GM18526 (cell line): ENCODE measurements around the gene SRRM5.

Source experiments
- POLR2A ChIP-seq: IDR thresholded peaks from 3 replicates; pipeline ENCODE4 v1.6.1; 2011; ENCODE audit not compliant: insufficient read length; ENCODE audit errors: extremely low read depth

Gene SRRM5

DNA sequence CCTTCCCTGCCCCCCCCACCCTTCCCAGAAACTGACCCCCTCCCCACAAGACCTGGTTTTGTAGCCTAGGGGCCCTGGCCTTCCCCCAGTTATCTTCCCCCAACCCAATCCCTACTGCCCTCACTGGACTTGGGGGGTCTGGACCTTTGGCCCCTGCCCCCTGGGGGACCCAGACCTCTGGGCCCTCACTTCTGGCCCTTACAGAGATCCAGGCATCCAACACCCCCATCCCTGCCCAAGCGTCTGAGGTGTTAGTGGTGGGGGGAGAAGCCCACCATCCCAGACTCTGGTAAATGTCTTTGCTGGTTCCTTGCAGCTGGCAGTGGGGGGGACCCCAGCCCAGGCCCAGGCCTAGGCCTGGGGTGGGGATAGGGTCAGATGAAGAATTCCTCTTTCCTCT, 11.1 kb downstream of the SRRM5 start:
- TF ChIP-seq POLR2A: no peak

DNA sequence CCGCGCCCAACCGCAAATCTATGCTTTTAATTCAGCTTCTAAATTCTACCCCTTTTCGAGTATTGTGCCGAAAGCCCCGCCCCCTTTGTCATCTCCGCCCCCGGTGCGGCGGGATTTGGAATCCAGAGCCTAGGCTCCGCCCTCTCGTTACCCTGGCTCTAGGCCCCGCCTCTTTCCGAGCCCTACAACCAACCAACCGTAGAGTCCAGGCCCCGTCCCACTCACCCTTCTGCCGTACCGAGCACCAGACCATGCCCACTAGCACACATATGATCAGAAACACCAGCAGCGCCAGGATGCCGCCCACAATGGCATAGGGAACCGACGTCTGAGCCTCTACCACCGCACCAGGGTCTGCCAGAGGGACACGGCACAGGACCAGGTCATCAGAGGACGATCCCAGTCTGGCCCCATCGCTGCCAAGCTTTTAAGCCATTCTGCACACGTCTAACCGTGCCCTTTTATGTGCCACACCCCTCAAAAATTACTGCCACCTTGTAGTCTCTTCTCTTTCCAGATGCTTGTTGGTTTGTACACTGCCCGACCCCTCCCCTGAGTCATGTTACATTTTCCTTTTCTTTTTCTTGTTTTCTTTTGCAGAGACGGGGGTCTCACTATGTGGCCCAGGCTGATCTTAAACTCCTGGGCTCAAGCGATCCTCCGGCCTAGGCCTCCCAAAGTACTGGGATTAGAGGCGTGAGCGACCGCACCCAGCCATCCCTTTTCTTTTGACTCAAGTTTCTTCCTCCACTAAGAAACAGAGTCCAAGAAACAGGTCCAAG, 12.2 kb downstream of the SRRM5 start:
- no peak for TF ChIP-seq POLR2A

DNA sequence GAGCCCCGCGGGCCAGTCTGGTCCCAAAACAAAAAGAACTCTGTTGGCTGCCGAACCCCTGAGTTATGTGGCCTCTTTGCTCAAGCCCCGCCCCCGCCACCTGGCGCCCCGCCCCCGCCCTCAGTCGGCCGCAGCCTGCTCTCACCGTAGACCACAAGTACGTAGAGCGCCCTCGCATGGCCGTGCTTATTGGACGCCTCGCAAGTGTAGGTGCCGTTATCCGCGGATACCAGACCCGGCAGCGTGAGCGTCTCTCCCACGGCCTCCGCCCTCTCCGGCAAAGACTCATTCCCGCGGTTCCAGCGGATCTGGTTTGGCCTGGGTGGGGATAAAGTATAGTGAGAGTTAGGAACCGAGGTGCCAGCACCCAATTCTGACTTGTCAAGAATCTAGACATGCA, 13.0 kb downstream of the SRRM5 start:
- no peak for TF ChIP-seq POLR2A

DNA sequence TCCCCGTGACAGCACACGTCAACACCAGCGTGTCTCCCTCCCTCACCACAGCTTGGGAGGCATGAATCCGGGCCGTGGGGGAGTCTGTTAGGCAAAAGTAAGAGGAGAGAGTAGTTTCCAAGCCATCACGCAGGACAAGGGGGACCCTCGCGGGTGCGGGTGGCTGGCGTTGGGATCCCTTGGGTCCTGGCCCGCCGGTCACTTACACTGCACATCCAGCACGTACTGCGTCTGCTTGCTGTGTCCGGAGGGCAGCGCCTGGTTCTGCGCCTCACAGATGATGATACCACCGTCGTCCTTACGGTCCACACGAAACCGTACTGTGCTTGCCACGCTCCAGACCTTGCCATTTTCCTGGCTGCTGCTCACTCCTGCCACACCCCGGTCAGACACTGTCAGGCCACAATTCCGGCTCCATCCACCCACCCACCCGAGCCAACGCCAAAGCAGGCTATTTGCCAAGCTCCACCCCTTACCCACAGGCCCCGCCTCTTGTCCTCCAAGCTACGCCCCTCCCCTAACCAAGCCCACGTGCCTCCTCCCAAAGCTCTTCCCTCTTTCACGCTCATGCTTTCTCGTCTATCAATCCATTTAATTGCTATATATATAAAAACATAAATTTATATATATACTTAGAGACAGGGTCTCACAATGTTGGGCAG, 14.2 kb downstream of the SRRM5 start:
- TF ChIP-seq POLR2A: no peak

DNA sequence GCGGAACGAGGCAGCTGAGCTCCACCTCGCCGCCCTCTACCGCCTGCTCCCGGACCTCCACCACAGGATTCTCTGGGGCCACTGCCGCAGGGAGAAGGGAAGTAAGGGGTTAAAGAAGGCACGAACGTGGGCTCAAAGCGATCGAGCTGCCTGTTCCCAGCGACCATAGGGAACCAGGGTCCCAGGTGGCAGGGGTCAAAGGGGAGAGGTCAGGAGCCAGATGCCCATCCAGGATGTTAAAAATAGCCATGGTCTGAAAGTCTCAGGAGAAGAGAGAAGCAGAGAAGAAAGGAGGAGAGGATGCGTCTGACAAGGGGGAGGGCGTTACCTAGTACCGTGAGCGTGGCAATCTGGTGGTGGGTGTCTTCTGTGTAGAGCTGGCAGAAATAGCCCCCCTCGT, 14.9 kb downstream of the SRRM5 start:
- no peak for TF ChIP-seq POLR2A

DNA sequence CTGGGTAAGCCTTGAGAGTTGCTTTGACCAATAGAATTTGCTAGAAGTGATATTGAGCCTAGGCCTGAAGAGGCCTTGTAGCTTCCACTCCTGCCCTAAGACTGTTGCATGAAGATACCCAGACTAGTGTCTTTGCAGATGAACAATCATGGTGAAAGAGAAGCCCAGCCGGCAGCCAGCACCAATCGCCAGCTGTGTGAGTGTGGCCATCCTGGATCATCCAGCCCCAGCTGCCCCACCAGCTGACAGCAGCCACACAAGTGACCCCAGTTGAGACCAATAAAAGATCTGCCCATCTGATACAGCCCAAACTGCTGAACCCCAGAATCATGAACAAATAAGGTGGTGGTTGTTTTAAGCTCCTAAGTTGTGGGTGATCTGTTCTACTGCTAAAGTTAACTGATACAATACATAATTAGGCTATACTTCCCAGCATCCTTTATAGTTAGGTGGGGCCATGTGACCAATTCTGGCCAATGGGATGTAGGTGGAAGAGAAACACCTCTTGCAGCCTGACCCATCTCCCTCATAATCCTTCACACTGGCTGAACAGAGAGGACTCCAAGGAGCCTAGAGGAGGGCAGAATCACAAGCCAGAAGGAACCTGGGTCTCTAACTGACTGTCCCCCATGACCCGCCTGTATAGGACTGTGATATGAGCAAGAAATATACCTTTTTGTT, 16.9 kb downstream of the SRRM5 start:
- TF ChIP-seq POLR2A: no peak

DNA sequence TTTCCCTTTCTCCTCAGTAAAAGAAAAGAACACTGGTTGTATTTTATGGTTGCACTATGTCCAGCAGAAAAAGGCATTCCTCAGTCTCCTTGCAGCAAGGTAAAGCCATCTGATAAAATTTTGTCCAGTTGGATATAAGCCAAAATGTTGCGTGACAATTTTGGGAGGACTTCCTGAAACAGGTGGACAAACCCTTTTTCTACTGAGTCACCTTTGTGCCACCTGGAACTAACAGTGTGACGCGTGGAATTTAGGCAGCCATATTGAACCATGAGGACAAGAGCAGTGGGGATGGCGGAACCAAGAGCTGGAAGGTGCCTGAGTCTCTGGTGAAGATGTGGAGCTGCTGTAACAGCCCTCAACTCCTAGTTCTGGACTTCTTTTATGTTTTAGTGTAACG, 19.6 kb downstream of the SRRM5 start:
- TF ChIP-seq POLR2A: no peak

DNA sequence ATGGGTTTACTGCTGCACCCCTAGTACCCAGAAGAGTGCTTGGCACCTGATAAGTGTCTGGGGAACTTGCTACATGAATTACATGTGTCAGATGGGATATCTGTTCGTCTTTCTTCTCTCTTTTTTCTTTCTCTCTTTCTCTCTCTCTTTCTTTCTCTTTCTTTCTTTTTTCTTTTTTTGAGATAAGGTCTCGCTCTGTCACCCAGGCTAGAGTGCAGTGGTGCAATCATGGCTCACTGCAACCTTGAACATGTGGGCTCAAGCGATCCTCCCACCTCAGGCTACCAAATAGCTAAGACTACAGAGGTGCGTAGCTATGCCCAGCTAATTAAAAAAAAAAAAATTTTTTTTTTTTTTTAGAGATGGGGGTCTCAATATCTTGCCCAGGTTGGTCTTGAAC, 21.6 kb downstream of the SRRM5 start:
- no peak for TF ChIP-seq POLR2A

DNA sequence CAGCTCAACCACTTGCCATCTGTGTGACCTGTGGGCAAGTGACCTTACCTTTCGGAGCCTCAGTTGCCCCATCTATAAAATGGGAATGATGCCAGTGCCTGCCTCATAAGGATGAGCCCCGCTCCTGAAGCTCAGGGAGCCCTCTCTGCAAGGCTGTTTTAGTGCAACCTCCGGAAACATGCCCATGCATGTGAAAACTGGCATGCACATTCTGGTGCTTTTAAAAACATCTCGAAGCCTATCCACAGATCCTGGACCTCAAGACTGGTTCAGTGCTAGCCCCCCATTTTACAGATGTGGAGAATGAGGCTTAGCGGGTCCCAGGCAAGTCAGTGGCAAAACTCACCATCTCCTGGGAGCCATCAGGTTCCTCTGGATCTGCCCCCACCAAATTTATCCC, 22.2 kb downstream of the SRRM5 start:
- TF ChIP-seq POLR2A: no peak

DNA sequence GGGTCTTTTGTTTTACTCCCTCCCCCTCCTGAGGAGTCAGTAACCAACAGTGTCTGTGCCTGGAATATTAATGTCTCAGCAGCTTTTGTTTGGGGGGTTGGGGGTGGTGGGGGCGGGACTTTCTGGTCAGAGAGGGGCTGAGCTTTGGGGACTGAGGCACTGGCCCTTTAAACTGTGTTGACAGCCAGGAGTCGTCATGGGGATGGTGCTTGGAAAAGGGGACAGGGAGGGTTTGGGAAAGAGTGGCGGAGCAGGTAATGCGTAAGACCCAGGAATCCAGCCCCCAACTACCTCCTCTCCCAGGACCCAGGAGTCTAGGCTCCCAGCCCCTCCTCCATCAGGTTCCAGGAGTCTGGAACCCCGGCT, 22.6 kb downstream of the SRRM5 start:
- TF ChIP-seq POLR2A: no peak

DNA sequence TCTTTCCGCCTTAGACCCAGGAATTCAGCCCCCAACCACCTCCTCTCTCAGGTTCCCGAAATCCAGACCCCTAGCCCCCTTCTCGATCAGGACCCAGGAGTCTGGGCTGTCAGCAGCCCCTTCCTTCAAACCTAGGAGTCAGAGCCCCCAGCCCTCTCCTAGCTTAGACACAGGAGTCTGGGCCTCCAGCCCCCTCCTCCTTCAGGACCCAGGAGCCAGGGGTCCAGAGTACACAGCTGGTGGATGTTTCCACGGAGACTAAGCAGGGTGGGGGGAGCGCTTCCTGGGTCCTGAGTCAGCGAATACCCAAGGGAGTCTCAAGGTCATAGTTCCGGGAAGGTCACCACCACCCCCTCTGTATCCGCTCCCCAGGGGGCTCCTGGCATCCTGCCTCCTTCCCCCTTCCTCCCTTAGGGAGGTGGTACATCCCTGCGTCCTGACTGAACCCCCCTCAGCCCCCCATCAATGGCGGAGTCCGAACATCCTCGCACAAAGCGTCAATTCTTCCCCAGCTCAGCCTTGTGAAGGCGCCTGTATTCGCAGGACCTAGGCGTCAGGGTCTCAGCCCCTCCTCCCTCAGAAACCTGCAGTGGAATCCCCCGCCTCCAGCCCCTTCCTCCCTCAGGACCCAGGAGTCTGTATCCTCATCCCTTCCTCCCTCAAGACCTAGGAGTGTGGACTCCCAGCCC, 23.1 kb downstream of the SRRM5 start:
- TF ChIP-seq POLR2A: no peak

DNA sequence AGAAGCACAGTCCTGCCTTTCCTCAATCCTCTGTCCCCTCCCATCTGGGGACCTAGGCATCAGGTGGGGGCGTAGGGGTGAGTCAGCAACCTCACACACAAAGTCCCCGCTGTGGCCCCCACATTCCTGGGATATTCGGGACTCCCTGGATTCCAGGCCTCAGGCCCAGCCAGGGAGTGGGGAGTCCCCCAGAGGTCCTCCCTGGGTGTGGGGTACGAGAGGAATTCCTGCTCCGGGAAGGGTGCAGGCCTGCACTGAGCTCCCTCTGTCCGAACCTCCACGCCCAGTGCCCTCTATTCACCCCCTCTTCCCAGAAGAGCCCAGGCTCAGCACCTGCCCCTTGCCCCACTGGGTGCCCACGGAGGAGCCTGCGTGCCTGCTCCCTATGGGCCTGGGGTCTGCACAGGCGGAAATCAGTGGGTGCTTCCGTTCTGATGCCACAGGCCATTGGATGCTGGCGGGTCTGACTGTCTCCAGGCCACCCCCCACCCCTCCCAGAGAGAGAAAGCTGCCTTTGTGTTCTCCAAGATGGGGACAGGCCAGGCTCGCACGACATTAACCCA, 24.3 kb downstream of the SRRM5 start:
- no peak for TF ChIP-seq POLR2A

DNA sequence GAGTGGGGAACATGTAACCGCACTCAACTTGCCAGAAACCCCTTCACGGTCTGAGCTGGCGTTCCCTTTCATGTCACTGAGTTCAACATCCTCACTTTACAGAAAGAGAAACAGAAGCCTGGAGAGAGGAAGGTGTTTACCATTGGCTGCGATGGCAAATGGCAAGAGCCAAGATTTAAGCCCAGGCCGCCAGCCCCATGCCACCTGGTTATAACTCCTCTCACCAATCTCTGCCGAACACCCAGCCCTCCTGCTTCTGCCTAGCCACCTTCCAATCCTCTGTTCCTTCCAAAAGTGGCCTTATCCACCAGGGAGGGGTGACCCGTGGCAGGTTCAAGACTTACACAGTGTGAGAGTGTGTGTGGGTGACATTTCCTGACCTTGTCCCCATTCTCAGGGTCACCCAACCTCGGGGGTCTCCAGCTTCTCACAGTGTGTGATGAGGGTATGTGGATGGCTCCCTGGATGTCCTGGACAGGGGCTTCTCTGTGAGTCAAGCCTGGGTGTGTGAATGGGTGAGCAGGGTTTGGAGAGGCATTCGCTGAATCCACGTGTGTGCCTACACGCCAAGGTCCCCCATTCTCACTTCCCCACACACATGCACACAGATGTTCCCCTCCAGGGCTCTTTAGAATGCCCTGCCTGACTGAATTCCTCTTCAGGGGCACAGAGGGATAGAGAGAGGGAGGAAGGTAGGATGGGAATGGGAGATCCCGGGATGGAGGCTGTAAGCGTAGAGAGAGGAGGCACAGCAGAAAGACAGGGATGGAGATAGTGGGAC, 26.5 kb downstream of the SRRM5 start:
- TF ChIP-seq POLR2A: no peak

DNA sequence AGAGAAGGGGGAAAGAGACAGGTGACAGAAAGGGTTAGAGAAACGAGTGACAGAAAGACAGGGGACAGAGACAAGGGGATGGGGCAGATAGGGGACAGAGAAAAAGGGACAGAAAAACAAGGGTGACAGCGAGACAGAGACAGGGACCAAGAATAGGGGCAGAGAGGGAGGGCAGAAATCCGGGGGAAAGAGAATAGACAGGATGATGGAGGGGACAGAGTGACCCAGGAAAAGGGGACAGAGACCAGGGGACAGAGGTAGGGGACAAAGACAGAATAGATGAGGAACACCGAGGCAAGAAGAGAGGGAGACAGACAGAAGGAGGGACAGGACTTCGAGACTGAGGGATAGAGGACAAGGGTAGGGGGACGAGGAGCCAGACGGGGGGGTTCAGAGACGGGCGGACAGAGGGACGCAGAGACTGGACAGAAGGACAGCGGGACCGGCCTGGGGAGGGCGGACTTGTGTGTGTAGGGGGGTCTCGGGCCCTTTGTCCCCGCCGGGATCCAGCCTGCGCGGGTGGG, 27.2 kb downstream of the SRRM5 start:
- no peak for TF ChIP-seq POLR2A
